Spinal cord (tissue), 10 donors: Measurements from ENCODE around the gene PBRM1. TPM values are rescaled to one million over a fixed set of nuclear protein-coding genes. Genes with fewer than 3 reads are reported as not detected.
"Not testable (repeated sequence)": the region's sequence is repeated elsewhere in the genome, so short reads cannot be mapped to it uniquely, and the experiment has no call there.

Source experiments
- DNase-seq, 6 donors: peaks; one replicate each; pipeline versions ENCODE4 v3.0.0 to v3.0.0-alpha.2; 2013 to 2015; ENCODE audit warnings: low spot score in 6 of 6, low read depth in 4 of 6
- H3K27ac ChIP-seq: one replicate; pipeline ENCODE4 v1.5.1; 2013; ENCODE audit warnings: low read depth, low read length, control low read depth
- H3K27me3 ChIP-seq: one replicate; pipeline ENCODE4 v1.6.1; 2013; ENCODE audit warnings: low read length; ENCODE audit not compliant: control insufficient read depth, insufficient read depth
- H3K36me3 ChIP-seq: one replicate; pipeline ENCODE4 v1.6.1; 2013; ENCODE audit warnings: low read length; ENCODE audit not compliant: control insufficient read depth, insufficient read depth
- H3K4me1 ChIP-seq: one replicate; pipeline ENCODE4 v1.6.1; 2013; ENCODE audit warnings: low read length; ENCODE audit not compliant: control insufficient read depth, insufficient read depth
- H3K4me3 ChIP-seq: one replicate; pipeline ENCODE4 v1.5.1; 2013; ENCODE audit warnings: low read depth, low read length, control low read depth
- H3K9me3 ChIP-seq: one replicate; pipeline ENCODE4 v1.6.1; 2013; ENCODE audit warnings: low read length; ENCODE audit not compliant: control insufficient read depth, insufficient read depth
- WGBS: methylation state at CpG from one replicate; pipeline ENCODE4 v1.1.5; 2013; ENCODE audit warnings: missing lambda C conversion rate; ENCODE audit not compliant: insufficient coverage; 5-methylcytosine and 5-hydroxymethylcytosine counted together
- polyA plus RNA-seq, 2 donors: library from polyadenylated mRNA; unstranded; fragments of 120-200 nt; gene quantifications; one replicate each; pipeline ENCODE4 v1.2.1, GENCODE V29; 2013; ENCODE audit not compliant: insufficient read length in 2 of 2
- total RNA-seq, 2 donors: library from RNA; depleted of rRNA in 1 of 2; stranded (reverse); fragments of 120-200 nt in 1 of 2; fragments of >200 nt in 1 of 2; gene quantifications; one replicate each; pipeline versions ENCODE4 v1.2.3 to v1.2.4, GENCODE V29; 2013 to 2014
- donor health status: healthy.

The PBRM1 gene
- total and polyA plus RNA-seq, 4 donors: 35.9 to 105 (median 59.4) TPM

DNA sequence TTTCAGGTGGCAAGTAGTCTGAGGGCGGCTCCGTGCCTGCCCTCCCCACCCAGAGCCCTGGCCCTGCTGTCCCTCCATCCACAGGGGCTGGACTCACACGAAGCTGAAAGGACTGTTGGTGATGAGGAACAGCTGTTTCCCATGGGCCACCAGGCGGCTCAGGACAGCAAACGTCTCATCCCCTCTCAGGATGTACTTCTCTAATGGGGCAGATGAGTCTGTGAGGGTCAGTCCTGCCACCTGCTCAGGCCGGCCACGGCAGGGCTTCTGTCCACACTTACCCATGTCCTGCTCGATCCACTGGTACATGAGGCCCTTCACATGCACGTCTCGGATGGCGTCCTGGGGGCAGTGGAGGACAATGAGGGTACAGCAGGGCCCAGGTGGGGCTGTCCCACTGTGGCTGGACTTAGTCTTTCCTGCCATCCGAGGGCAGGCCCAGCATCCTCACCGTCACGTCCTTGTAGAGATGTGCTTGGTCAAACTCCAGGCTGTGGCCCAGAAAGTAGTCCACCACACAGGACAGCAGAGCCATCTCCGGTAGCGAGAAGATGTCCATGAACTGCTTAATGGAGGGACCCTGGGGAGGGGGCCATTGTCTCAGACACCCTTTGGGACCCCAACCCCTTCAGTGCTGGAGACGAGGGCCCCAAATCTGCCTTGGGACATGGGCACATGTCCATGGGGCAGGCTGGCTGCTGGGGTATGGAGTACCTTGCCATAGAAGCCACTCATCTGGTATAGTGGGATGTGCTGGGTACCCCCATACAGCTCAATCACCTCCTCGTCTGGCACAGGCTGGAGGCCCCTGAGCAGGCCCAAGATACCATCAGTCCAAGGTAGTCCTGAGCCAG, 157.8 kb downstream of the PBRM1 start:
- Histone ChIP-seq H3K4me3 (no peak overlapping the region), H3K27me3 (no peaks in the 10 kb centered on the region), H3K36me3 (peaks cover 77% of the 10 kb centered on the region), H3K4me1 (peaks cover 40% of the 10 kb centered on the region), H3K27ac (no peak overlapping the region), H3K9me3 (no peaks in the 10 kb centered on the region)
- WGBS: 92% methylated on average over 9 of the region's 18 CpGs
- DNase-seq: no peak

DNA sequence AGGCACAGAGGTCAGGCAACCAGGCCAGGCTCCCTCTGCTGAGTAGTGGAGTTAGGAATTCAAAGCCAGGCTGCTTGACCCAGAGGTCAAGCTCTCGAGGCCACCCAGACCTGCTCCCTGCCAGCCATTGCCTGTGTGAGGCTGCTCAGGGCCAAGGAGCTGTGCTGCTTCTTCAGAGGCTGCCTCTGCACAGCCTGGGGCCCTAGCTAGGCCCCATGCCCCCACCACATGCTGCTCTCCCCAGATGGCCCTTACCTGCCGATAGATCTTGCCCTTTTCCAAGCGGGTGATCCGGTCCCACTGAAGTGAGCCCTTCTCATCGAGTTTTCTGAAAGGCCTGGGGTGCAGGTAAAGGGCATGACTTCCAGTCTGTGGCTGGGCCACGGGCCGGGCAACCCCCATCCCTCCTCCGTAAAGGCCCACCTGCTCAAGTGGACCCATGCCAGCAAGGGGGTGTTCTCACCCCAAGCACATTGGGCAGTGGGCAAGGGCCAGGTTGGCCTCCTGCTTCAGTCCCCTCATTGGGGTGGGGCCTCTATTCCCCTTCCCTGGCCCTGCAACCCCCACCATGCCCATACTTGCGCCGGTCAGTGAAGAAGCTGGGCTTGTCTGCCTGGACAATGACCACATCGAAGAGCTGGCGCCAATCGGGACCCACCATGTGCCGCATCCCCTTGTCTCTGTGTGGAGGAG, 158.5 kb downstream of the PBRM1 start:
- Histone ChIP-seq H3K4me3 (no peak overlapping the region), H3K27me3 (no peaks in the 10 kb centered on the region), H3K27ac (no peak overlapping the region), H3K9me3 (no peaks in the 10 kb centered on the region), H3K4me1 (peaks cover 32% of the 10 kb centered on the region), H3K36me3 (peaks cover 85% of the 10 kb centered on the region)
- WGBS: 90% methylated on average over 9 of the region's 14 CpGs
- no peak for DNase-seq

DNA sequence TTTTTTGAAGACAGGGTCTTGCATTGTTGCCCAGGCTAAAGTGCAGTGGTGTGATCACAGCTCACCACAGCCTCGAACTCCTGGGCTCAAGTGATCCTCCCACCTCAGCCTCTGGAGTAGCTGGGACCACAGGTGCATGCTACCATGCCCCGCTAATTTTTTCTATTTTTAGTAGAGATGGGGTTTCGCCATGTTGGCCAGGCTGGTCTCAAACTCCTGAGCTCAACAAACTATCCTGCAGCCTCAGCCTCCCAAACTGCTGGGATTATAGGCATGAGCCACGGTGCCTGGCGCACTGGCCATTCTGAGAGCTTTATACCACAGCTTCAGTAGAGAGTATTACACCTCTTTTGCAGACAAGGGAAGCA, 159.1 kb downstream of the PBRM1 start:
- peaks cover 27% of the 10 kb centered on the region for H3K4me1 ChIP-seq

DNA sequence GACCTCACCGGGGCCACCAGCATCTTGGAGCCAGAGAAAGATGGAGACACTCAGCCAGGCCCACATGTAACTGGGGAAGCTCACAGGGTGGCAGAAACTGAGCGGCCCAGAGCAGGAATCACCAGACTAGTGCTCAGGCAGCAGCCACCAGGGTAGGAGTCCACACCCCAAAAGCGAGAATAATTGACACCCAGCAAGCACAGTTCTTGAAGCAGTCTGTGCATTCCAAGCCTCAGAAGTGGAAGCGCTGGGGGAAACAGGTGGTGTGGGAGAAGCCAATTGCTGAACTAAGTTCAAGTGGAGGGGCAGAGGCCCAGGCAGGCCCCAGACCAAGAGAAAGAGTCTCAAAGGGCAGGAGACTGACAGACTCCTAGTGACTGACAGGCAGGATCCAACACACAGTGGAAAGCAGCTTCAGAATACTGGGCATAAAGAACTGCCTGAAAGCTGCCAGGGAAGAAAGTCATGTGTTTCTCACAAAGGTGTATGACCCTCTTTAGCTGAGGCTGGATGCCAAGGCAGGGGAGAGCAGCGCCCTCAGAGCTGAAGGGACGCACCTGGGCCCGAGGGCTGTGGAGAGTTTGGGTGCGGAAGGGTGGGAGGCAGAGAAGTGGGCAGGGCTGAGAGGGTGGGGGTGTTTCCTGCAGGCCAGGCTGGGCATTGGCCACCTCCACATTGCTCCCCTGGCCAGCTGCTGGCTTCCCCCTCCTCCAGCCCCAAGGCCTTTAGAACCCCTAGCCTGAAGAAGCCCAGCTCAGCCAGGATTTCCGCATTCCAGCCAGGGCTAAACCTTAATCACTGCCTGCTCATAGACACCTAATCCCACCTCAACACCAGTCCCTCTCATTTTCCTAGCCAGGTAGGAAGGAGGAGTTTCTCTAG, 159.8 kb downstream of the PBRM1 start:
- H3K4me3 ChIP-seq: no peak overlapping the region
- 88% methylated on average over 6 of the region's 9 CpGs for WGBS
- peaks cover 20% of the 10 kb centered on the region for H3K4me1 ChIP-seq
- peak overlapping the region; percentile 25 for H3K27ac ChIP-seq
- no peak for DNase-seq
- H3K27me3 ChIP-seq: no peaks in the 10 kb centered on the region
- H3K9me3 ChIP-seq: no peaks in the 10 kb centered on the region
- H3K36me3 ChIP-seq: peaks cover 93% of the 10 kb centered on the region

More for the DNA sequence above, 159.1 kb downstream of the PBRM1 start:
- H3K4me3 ChIP-seq, H3K27ac ChIP-seq, DNase-seq, H3K9me3 ChIP-seq, H3K27me3 ChIP-seq: not testable (repeated sequence)
- peaks cover 90% of the 10 kb centered on the region for H3K36me3 ChIP-seq
- WGBS: 90% methylated on average over 2 of the region's 5 CpGs

DNA sequence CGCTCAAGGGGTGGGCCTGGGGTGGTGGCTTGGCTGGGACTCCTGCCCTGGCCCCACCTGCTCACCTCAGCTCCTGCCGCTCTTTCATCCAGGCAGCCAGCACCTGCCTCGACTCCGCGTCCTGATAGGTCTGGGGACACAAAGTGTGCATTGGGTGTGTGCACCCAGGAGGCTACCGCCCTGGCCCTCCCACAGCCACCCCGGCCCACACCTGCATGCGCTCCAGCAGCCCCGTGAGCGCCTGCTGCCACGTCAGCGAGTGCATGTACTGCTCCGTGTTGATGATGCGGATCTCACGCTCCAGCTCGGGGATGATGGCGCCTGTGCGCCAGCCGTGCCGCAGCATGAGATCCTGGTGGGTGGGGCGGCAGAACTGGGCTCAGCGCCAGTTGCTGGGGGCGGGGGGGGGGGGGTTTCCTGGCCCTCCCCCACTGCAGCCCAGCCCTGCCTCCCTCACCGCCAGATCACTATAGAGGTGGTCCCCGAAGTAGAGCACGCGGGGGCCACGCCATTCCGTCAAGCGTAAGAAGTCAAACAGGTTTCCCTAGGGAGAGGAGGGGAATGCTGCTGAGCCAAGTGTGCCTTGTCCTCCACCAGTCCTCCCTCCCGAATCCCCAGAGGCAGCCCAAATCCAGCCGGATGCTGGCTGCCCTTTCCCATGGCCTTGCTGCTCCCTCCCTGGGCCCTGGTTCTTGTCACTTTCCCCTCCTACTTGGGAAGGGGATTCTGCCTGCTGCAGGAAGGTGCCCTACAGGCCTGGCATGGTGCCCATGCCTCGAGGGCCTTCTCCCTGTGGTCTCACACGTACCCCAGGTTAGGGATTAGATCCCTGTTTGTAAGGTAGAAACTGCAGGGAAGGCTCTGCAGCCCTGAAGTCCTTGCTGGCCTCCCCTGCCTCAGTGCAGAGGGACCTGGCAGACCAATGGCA, 160.7 kb downstream of the PBRM1 start:
- Histone ChIP-seq H3K4me1 (peaks cover 18% of the 10 kb centered on the region), H3K27me3 (no peaks in the 10 kb centered on the region), H3K9me3 (no peaks in the 10 kb centered on the region), H3K4me3 (no peak overlapping the region), H3K36me3 (peaks cover 97% of the 10 kb centered on the region), H3K27ac (peak overlapping the region; percentile 25)
- DNase-seq: no peak
- 89% methylated on average over 19 of the region's 34 CpGs for WGBS

DNA sequence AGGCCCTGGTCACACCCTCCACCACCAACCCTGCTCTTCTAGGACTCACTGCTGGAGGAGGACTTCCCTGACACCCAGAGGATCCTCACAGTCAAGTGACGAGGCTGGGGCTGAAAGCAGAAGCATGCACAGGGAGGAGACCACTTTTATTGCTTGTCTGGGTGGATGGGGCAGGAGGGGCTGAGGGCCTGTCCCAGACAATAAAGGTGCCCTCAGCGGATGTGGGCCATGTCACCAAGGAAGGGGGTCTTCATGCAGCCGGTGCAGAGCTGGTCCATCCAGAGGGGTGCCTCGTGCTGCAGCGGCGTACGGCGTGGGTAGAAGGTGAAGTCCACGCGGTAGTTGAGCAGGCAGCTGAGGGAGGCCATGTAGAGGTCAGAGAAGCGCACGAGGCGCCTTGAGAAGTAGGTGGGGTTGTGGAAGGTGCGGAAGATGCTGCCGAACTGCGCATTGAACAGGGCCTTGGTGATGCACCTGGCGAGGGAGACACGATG, 161.4 kb downstream of the PBRM1 start:
- DNase-seq: no peak
- Histone ChIP-seq H3K36me3 (peaks cover 91% of the 10 kb centered on the region), H3K27me3 (no peaks in the 10 kb centered on the region), H3K4me3 (no peak overlapping the region), H3K9me3 (no peaks in the 10 kb centered on the region), H3K4me1 (peaks cover 18% of the 10 kb centered on the region), H3K27ac (no peak overlapping the region)
- WGBS: 94% methylated on average over 18 of the region's 18 CpGs

DNA sequence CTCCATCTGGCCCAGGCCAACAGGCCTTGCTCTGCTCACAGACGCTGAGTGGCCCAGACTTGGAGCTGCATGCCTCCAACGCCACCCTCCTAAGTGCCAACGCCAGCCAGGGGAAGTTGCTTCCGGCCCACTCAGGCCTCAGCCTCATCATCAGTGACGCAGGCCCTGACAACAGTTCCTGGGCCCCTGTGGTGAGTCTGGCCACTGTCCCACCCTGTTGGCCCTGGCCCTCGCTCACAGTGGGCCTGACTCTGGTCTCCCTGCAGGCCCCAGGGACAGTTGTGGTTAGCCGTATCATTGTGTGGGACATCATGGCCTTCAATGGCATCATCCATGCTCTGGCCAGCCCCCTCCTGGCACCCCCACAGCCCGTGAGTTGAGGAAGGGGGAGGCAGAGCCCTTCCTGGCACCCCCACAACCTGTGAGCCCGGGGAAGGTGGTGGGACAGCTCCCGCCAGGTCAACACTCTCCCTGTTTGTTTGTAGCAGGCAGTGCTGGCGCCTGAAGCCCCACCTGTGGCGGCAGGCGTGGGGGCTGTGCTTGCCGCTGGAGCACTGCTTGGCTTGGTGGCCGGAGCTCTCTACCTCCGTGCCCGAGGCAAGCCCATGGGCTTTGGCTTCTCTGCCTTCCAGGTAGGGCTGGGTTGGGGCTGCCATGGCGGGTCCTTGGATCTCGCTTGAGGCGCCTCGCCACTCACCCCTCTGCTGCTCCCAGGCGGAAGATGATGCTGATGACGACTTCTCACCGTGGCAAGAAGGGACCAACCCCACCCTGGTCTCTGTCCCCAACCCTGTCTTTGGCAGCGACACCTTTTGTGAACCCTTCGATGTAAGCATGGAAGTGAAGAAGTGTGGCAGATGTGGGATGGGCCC, 162.1 kb downstream of the PBRM1 start:
- Histone ChIP-seq H3K27ac (no peak overlapping the region), H3K36me3 (peaks cover 84% of the 10 kb centered on the region), H3K4me1 (peaks cover 24% of the 10 kb centered on the region), H3K27me3 (no peaks in the 10 kb centered on the region), H3K4me3 (no peak overlapping the region), H3K9me3 (no peaks in the 10 kb centered on the region)
- DNase-seq: no peak
- WGBS: 88% methylated on average over 23 of the region's 26 CpGs

DNA sequence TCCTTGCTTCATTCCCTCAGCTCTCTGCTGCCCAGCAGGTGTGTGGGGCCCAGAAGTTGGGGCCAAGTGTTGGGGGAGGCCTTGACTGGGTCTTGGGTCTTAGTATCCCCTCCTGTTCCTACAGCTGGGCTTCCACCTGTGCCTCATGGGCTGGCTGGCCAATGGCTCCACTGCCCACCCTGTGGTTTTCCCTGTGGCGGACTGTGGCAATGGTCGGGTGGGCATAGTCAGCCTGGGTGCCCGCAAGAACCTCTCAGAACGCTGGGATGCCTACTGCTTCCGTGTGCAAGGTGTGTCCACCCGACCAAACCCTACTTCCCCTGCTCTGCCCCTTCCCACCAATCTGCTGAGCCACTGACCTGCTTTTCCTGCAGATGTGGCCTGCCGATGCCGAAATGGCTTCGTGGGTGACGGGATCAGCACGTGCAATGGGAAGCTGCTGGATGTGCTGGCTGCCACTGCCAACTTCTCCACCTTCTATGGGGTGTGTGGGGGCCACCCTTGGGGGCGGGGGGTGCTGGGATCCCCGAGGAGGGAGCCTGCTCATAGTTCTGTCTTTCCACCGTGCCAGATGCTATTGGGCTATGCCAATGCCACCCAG, 163.0 kb downstream of the PBRM1 start:
- Histone ChIP-seq H3K4me3 (no peak overlapping the region), H3K4me1 (peaks cover 31% of the 10 kb centered on the region), H3K9me3 (no peaks in the 10 kb centered on the region), H3K27ac (no peak overlapping the region), H3K27me3 (no peaks in the 10 kb centered on the region), H3K36me3 (peaks cover 79% of the 10 kb centered on the region)
- 89% methylated on average over 12 of the region's 14 CpGs for WGBS
- no peak for DNase-seq
